C4-2B (cell line): ENCODE data around the gene BTD.

Source experiments
- ZFX ChIP-seq: fragments of 450-650 bp; IDR thresholded peaks from 2 replicates; pipeline ENCODE4 v1.6.1; 2017
- TF ChIP-seq, protein P1 (sequence below): fragments of 450-650 bp; conservative IDR thresholded peaks from 2 replicates; pipeline ENCODE4 v1.5.1; 2017; ENCODE audit warnings: mild to moderate bottlenecking

DNA sequence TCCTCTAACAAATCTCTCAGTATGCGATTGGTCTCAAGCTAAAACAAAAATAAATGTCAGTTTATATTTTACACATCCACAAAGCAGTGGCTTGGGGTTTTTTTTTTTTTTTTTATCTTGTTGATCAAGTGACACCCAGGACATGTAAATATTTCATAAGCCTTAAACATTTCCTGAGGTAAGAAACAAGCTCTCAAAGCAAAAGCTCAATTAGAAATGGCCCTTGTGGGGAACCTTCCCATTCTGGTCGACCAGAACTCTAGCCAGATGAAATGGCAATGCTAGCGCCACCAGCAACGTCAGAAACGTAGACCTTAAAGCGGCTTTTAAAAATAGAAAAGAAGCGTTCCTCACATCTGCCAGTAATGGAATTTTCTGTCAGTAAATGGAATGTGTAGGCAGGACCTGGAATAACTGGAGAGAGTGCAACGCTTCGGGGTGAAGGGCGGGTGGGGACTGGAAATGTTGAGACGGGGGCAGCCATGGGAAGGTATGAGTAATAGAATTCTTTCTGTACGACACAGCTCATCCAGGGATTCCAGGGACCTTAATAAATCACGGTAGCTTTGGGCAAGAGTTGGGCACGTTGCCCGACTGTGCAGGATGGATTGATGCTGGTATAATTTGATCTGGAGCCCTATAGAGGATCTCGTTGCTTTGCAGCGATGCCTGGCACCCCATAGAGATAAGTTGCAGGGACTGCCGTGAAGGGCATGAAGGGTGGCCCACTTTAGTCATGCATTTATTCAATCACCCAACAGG lies 44.4 kb downstream of the BTD start:
- TF ChIP-seq, protein P1, sequence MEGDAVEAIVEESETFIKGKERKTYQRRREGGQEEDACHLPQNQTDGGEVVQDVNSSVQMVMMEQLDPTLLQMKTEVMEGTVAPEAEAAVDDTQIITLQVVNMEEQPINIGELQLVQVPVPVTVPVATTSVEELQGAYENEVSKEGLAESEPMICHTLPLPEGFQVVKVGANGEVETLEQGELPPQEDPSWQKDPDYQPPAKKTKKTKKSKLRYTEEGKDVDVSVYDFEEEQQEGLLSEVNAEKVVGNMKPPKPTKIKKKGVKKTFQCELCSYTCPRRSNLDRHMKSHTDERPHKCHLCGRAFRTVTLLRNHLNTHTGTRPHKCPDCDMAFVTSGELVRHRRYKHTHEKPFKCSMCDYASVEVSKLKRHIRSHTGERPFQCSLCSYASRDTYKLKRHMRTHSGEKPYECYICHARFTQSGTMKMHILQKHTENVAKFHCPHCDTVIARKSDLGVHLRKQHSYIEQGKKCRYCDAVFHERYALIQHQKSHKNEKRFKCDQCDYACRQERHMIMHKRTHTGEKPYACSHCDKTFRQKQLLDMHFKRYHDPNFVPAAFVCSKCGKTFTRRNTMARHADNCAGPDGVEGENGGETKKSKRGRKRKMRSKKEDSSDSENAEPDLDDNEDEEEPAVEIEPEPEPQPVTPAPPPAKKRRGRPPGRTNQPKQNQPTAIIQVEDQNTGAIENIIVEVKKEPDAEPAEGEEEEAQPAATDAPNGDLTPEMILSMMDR: no peak
- TF ChIP-seq ZFX: no peak
